Gastroesophageal sphincter (tissue), 3 donors: ENCODE measurements around the gene TP73.

Experiments used
- CTCF ChIP-seq, 4 experiments: fragments of 200-600 bp in 2 of 4; fragments of 450-650 bp in 2 of 4; sonication (generic) in 1 of 4; IDR thresholded peaks; one replicate each; pipeline ENCODE4 v1.5.1; 2017 to 2019; ENCODE audit warnings: antibody characterized with exemption in 4 of 4, mild to moderate bottlenecking in 2 of 4, moderate library complexity in 2 of 4
- POLR2A ChIP-seq, 2 donors: fragments of 450-650 bp; IDR thresholded peaks; one replicate each; pipeline ENCODE4 v1.6.1; 2017; ENCODE audit warnings: antibody characterized with exemption in 2 of 2, mild to moderate bottlenecking in 2 of 2, moderate library complexity in 1 of 2

- TF ChIP-seq CTCF (IDR thresholded peaks at IDR 0.05) (no peak), POLR2A (IDR thresholded peaks at IDR 0.05) (no peak)
Measured at GRCh38 chr1:3612123-3612522, 40.2 kb upstream of the TP73 start.
